ENCODE results near the gene TMEM169. TPM values are rescaled to one million over a fixed set of nuclear protein-coding genes. Genes with fewer than 3 reads are reported as not detected.

TMEM169 gene
- total RNA-seq, 1 donor: 0.36 TPM

GRCh38 chr2:216131175-216131926, 49.6 kb downstream of the TMEM169 start:
- TF ChIP-seq CTCF (IDR thresholded peaks at IDR 0.05; ENCODE audit: extremely low read depth, low read depth, low read length): no peak
- Histone ChIP-seq H2AFZ (ENCODE audit: low read length) (no peak overlapping the region), H3K9me3 (ENCODE audit: low read depth, low read length) (no peaks in the 10 kb centered on the region), H3K4me1 (ENCODE audit: insufficient read depth, low read length) (no peaks in the 10 kb centered on the region), H3K4me3 (ENCODE audit: insufficient read depth, low read length) (no peak overlapping the region), H3K79me2 (ENCODE audit: insufficient read depth, low read length) (peaks cover 53% of the 10 kb centered on the region), H4K20me1 (ENCODE audit: insufficient read depth, low read length) (peaks cover 5% of the 10 kb centered on the region), H3K27me3 (ENCODE audit: insufficient read depth, low read length) (no peaks in the 10 kb centered on the region), H3K27ac (ENCODE audit: low read depth, low read length) (no peak overlapping the region), H3K4me2 (ENCODE audit: insufficient read depth, low read length) (no peak overlapping the region), H3K36me3 (ENCODE audit: insufficient read depth, low read length) (peaks cover 86% of the 10 kb centered on the region)
- DNase-seq (ENCODE audit: insufficient read length, low spot score, missing footprints): no peak

- Histone ChIP-seq H2AFZ (ENCODE audit: low read length) (no peak overlapping the region), H3K4me2 (ENCODE audit: insufficient read depth, low read length) (no peak overlapping the region), H3K36me3 (ENCODE audit: insufficient read depth, low read length) (peaks cover 81% of the 10 kb centered on the region), H3K4me1 (ENCODE audit: insufficient read depth, low read length) (no peaks in the 10 kb centered on the region), H3K79me2 (ENCODE audit: insufficient read depth, low read length) (peaks cover 46% of the 10 kb centered on the region), H3K9me3 (ENCODE audit: low read depth, low read length) (no peaks in the 10 kb centered on the region), H3K27ac (ENCODE audit: low read depth, low read length) (no peak overlapping the region), H3K27me3 (ENCODE audit: insufficient read depth, low read length) (no peaks in the 10 kb centered on the region), H3K4me3 (ENCODE audit: insufficient read depth, low read length) (no peak overlapping the region), H4K20me1 (ENCODE audit: insufficient read depth, low read length) (peaks cover 5% of the 10 kb centered on the region)
- no peak for TF ChIP-seq CTCF (IDR thresholded peaks at IDR 0.05; ENCODE audit: extremely low read depth, low read depth, low read length)
- no peak for DNase-seq (ENCODE audit: insufficient read length, low spot score, missing footprints)
Observed at GRCh38 chr2:216132585-216132984, 50.9 kb downstream of the TMEM169 start.

- Histone ChIP-seq H4K20me1 (ENCODE audit: insufficient read depth, low read length) (peaks cover 5% of the 10 kb centered on the region), H3K36me3 (ENCODE audit: insufficient read depth, low read length) (peaks cover 81% of the 10 kb centered on the region), H3K27ac (ENCODE audit: low read depth, low read length) (no peak overlapping the region), H3K4me2 (ENCODE audit: insufficient read depth, low read length) (no peak overlapping the region), H3K27me3 (ENCODE audit: insufficient read depth, low read length) (no peaks in the 10 kb centered on the region), H3K4me1 (ENCODE audit: insufficient read depth, low read length) (no peaks in the 10 kb centered on the region), H3K79me2 (ENCODE audit: insufficient read depth, low read length) (peaks cover 43% of the 10 kb centered on the region), H2AFZ (ENCODE audit: low read length) (no peak overlapping the region), H3K9me3 (ENCODE audit: low read depth, low read length) (no peaks in the 10 kb centered on the region), H3K4me3 (ENCODE audit: insufficient read depth, low read length) (no peak overlapping the region)
- DNase-seq (ENCODE audit: insufficient read length, low spot score, missing footprints): no peak
- no peak for TF ChIP-seq CTCF (IDR thresholded peaks at IDR 0.05; ENCODE audit: extremely low read depth, low read depth, low read length)
Observed at GRCh38 chr2:216133397-216133796, 51.7 kb downstream of the TMEM169 start.

- H3K4me1 ChIP-seq (ENCODE audit: insufficient read depth, low read length): no peaks in the 10 kb centered on the region
- TF ChIP-seq CTCF (IDR thresholded peaks at IDR 0.05; ENCODE audit: extremely low read depth, low read depth, low read length): no peak
- H3K4me2 ChIP-seq (ENCODE audit: insufficient read depth, low read length): no peak overlapping the region
- no peak overlapping the region for H3K4me3 ChIP-seq (ENCODE audit: insufficient read depth, low read length)
- peaks cover 33% of the 10 kb centered on the region for H3K79me2 ChIP-seq (ENCODE audit: insufficient read depth, low read length)
- H2AFZ ChIP-seq (ENCODE audit: low read length): no peak overlapping the region
- H3K9me3 ChIP-seq (ENCODE audit: low read depth, low read length): no peaks in the 10 kb centered on the region
- H3K27ac ChIP-seq (ENCODE audit: low read depth, low read length): no peak overlapping the region
- no peak for DNase-seq (ENCODE audit: insufficient read length, low spot score, missing footprints)
- H3K27me3 ChIP-seq (ENCODE audit: insufficient read depth, low read length): no peaks in the 10 kb centered on the region
- peaks cover 87% of the 10 kb centered on the region for H3K36me3 ChIP-seq (ENCODE audit: insufficient read depth, low read length)
- peaks cover 5% of the 10 kb centered on the region for H4K20me1 ChIP-seq (ENCODE audit: insufficient read depth, low read length)
Observed at GRCh38 chr2:216134958-216135541, 53.3 kb downstream of the TMEM169 start.
